Smooth muscle cell (in vitro differentiated cells): ENCODE measurements around the gene ITGB8. TPM values are rescaled to one million over a fixed set of nuclear protein-coding genes. Genes with fewer than 3 reads are reported as not detected.
"Not testable (repeated sequence)": the region's sequence is repeated elsewhere in the genome, so short reads cannot be mapped to it uniquely, and the experiment has no call there.

Experiments
- DNase-seq: peaks from one replicate; lab custom pipeline; 2025; ENCODE audit not compliant: unreplicated experiment; lab: John Stamatoyannopoulos, UW
- H2AFZ ChIP-seq: fragments of 200-600 bp; sonication (generic); 2 replicates; pipeline ENCODE4 v1.6.0; 2016; ENCODE audit warnings: antibody characterized with exemption, low read depth, mild to moderate bottlenecking
- H3F3A ChIP-seq: fragments of 200-600 bp; sonication (generic); 2 replicates; pipeline ENCODE4 v1.6.0; 2017; ENCODE audit warnings: antibody characterized with exemption, low read depth
- H3K27ac ChIP-seq: fragments of 200-600 bp; sonication (generic); 2 replicates; pipeline ENCODE4 v1.5.1; 2016; ENCODE audit warnings: low read depth, mild to moderate bottlenecking
- H3K27me3 ChIP-seq: fragments of 200-600 bp; sonication (generic); 2 replicates; pipeline ENCODE4 v1.6.1; 2016; ENCODE audit warnings: low read depth, mild to moderate bottlenecking
- H3K36me3 ChIP-seq: fragments of 200-600 bp; sonication (generic); 2 replicates; pipeline ENCODE4 v1.5.1; 2016; ENCODE audit warnings: low read depth
- H3K4me1 ChIP-seq: fragments of 200-600 bp; sonication (generic); 2 replicates; pipeline ENCODE4 v1.5.1; 2016; ENCODE audit warnings: low read depth
- H3K4me2 ChIP-seq: fragments of 200-600 bp; sonication (generic); 2 replicates; pipeline ENCODE4 v1.6.0; 2016; ENCODE audit warnings: mild to moderate bottlenecking
- H3K4me3 ChIP-seq: fragments of 200-600 bp; sonication (generic); 2 replicates; pipeline ENCODE4 v1.5.1; 2016; ENCODE audit warnings: mild to moderate bottlenecking
- H3K79me2 ChIP-seq: fragments of 200-600 bp; sonication (generic); 2 replicates; pipeline ENCODE4 v1.6.0; 2016; ENCODE audit warnings: low read depth, mild to moderate bottlenecking
- H3K9ac ChIP-seq: fragments of 200-600 bp; sonication (generic); 2 replicates; pipeline ENCODE4 v1.6.0; 2016; ENCODE audit warnings: low read depth
- H3K9me3 ChIP-seq: fragments of 200-600 bp; sonication (generic); replicated peaks from 2 replicates; pipeline ENCODE4 v1.5.1; 2016; ENCODE audit warnings: low read depth
- H4K20me1 ChIP-seq: fragments of 200-600 bp; sonication (generic); 2 replicates; pipeline ENCODE4 v1.6.0; 2016; ENCODE audit warnings: low read depth
- WGBS: methylation state at CpG from one replicate; pipeline ENCODE4 v1.1.7; 2016; ENCODE audit warnings: low lambda C conversion rate; 5-methylcytosine and 5-hydroxymethylcytosine counted together
- polyA plus RNA-seq: library from polyadenylated mRNA; unstranded; fragments of >200 nt; fragmentation: Nextera tagmentation; extraction: Ambion mirVana; gene quantifications from 2 replicates; pipeline ENCODE4 v1.2.1, GENCODE V29; 2016
- total RNA-seq: library from RNA; depleted of rRNA; stranded (reverse); fragments of >200 nt; gene quantifications from 2 replicates; pipeline ENCODE4 v1.2.3, GENCODE V29; 2014
- TF ChIP-seq, protein P1 (sequence below): fragments of 200-600 bp; sonication (generic); IDR thresholded peaks from 2 replicates; pipeline ENCODE4 v1.5.1; 2017; ENCODE audit warnings: borderline replicate concordance, mild to moderate bottlenecking, antibody characterized with exemption; ENCODE audit not compliant: insufficient read depth, poor library complexity, severe bottlenecking

ITGB8 gene
- total and polyA plus RNA-seq, 2 experiments from 2014 or later, result 0.38 to 10.2 TPM

DNA sequence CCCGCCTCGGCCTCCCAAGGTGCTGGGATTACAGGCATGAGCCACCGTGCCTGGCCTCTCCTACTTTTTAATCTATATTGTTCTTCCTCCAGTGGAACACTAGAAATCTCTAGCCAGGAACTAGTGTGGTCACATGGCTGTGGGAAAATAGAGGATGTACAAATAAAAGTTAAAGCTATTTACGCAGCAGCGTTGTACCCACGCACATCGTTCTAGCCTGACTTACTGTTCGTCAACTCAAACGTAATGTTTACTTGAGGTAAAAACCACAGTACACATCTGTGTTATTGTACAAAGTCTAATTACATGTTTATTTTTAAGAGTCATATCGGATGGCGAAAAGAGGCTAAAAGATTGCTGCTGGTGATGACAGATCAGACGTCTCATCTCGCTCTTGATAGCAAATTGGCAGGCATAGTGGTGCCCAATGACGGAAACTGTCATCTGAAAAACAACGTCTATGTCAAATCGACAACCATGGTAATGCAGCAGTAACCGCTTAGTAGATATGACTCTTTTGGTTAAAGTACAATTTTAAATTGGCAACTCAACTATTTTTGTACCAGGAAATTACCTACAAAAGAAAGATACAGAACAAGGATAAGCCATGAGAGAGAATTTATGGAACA, 50.8 kb downstream of the ITGB8 start:
- Histone ChIP-seq H3K27ac (no peak overlapping the region), H3K9ac (no peak overlapping the region), H3F3A (no peaks in the 10 kb centered on the region), H3K9me3 (no peaks in the 10 kb centered on the region), H2AFZ (no peak overlapping the region), H3K4me3 (no peak overlapping the region), H3K4me2 (no peak overlapping the region), H3K27me3 (no peaks in the 10 kb centered on the region), H4K20me1 (no peaks in the 10 kb centered on the region), H3K79me2 (no peaks in the 10 kb centered on the region), H3K4me1 (no peaks in the 10 kb centered on the region), H3K36me3 (no peaks in the 10 kb centered on the region)
- 96% methylated on average over 17 of the region's 17 CpGs for WGBS
- TF ChIP-seq, protein P1, sequence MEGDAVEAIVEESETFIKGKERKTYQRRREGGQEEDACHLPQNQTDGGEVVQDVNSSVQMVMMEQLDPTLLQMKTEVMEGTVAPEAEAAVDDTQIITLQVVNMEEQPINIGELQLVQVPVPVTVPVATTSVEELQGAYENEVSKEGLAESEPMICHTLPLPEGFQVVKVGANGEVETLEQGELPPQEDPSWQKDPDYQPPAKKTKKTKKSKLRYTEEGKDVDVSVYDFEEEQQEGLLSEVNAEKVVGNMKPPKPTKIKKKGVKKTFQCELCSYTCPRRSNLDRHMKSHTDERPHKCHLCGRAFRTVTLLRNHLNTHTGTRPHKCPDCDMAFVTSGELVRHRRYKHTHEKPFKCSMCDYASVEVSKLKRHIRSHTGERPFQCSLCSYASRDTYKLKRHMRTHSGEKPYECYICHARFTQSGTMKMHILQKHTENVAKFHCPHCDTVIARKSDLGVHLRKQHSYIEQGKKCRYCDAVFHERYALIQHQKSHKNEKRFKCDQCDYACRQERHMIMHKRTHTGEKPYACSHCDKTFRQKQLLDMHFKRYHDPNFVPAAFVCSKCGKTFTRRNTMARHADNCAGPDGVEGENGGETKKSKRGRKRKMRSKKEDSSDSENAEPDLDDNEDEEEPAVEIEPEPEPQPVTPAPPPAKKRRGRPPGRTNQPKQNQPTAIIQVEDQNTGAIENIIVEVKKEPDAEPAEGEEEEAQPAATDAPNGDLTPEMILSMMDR, result no peak
- no peak for DNase-seq

DNA sequence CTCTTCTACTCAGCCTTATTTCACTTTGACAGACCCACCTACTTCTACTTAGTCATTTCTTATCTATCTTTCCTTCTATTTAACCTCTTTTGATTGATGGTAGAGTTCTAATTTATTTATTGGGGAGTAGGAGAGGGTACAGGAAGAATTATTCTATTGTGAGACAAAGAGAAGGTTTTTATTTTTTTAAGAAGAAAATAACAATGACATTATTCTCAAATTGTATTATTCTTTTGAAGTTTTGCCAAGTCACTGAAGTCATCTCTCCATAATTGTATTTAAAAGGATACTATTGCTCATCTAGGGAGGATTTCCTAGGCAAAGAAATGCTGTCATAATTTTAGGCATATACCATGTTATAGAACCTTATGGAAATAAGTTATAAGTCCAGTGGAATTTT, 52.7 kb downstream of the ITGB8 start:
- Histone ChIP-seq H3K36me3 (no peaks in the 10 kb centered on the region), H3K9ac (no peak overlapping the region), H3K9me3 (no peaks in the 10 kb centered on the region), H2AFZ (no peak overlapping the region), H3F3A (no peaks in the 10 kb centered on the region), H3K4me2 (no peak overlapping the region), H3K27me3 (no peaks in the 10 kb centered on the region), H3K4me1 (no peaks in the 10 kb centered on the region), H3K79me2 (no peaks in the 10 kb centered on the region), H3K4me3 (no peak overlapping the region), H3K27ac (no peak overlapping the region), H4K20me1 (no peaks in the 10 kb centered on the region)
- DNase-seq, result no peak
- TF ChIP-seq, protein P1, result no peak

DNA sequence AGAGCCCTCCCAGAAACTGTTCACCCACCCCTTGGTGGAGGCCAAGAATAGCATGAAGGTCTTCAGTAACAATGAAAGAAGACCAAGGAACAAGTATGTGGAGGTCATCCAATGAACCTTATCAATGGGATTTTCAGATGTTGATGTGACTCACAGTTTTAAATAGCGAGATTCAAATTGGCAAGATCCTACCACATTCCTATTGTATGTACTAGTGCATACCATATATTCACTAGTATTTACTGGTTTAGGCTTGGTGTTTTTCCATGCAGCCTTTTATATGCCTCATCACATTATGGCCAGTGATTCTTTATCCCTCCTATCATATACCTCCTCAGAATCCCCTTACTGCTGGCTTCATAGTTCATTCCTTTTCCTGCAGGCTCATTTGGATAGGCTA, 54.4 kb downstream of the ITGB8 start:
- no peak overlapping the region for H3K27ac ChIP-seq
- 23% methylated on average over 1 of the region's 1 CpG for WGBS

DNA sequence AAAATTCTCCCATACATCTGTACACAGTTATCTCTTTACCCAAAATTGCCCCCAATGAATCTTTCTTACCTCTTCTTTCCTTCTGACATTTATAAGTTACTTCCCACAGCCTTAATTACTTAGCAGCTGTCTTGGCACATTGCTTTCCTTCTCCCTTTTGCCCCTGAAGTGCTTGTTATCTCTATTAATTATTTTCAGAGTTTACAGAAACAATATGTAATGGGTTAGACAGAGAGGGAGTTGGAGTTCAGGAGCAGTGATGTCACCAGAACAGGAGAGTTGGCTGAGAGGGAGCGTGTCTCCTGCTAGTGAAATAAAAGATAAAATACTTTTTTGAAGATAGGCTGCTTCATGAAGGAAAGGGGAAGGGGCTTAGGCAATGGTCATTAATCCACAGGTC, 57.4 kb downstream of the ITGB8 start:
- no peak overlapping the region for H3K4me2 ChIP-seq
- TF ChIP-seq, protein P1, result no peak
- H3K79me2 ChIP-seq, result no peaks in the 10 kb centered on the region
- no peaks in the 10 kb centered on the region for H4K20me1 ChIP-seq
- no peaks in the 10 kb centered on the region for H3K9me3 ChIP-seq
- no peak overlapping the region for H2AFZ ChIP-seq
- H3K27ac ChIP-seq, result no peak overlapping the region
- no peaks in the 10 kb centered on the region for H3K36me3 ChIP-seq
- no peak overlapping the region for H3K9ac ChIP-seq
- no peaks in the 10 kb centered on the region for H3K27me3 ChIP-seq
- no peak overlapping the region for H3K4me3 ChIP-seq
- H3K4me1 ChIP-seq, result no peaks in the 10 kb centered on the region
- WGBS, result 75% methylated on average over 1 of the region's 1 CpG
- H3F3A ChIP-seq, result no peaks in the 10 kb centered on the region
- no peak for DNase-seq

More for the DNA sequence above, 54.4 kb downstream of the ITGB8 start:
- no peaks in the 10 kb centered on the region for H4K20me1 ChIP-seq
- H3K27me3 ChIP-seq, result no peaks in the 10 kb centered on the region
- H3K4me3 ChIP-seq, result no peak overlapping the region
- no peak overlapping the region for H2AFZ ChIP-seq
- no peak for DNase-seq
- no peaks in the 10 kb centered on the region for H3K79me2 ChIP-seq
- no peak overlapping the region for H3K9ac ChIP-seq
- H3F3A ChIP-seq, result no peaks in the 10 kb centered on the region
- TF ChIP-seq, protein P1, result no peak
- H3K4me2 ChIP-seq, result no peak overlapping the region
- no peaks in the 10 kb centered on the region for H3K4me1 ChIP-seq
- no peaks in the 10 kb centered on the region for H3K36me3 ChIP-seq
- no peaks in the 10 kb centered on the region for H3K9me3 ChIP-seq

DNA sequence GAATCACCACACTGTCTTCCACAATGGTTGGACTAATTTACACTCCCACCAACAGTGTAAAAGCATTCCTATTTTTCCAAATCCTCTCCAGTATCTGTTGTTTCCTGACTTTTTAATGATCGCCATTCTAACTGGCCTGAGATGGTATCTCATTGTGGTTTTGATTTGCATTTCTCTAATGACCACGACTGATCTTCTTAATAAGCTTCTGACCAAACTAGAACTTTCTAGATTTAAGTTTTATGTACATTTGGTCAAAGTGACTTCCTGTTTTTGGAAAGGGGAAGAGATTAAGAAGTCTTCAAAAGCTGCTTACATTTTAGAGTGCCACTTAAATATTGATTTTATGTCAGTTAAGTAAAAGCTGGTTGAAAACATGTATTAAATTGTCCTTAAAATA, 58.5 kb downstream of the ITGB8 start:
- WGBS, result 66% methylated on average over 2 of the region's 2 CpGs
- not testable (repeated sequence) for H3K27ac ChIP-seq, H2AFZ ChIP-seq, H4K20me1 ChIP-seq, H3K4me1 ChIP-seq, H3K4me3 ChIP-seq, H3K79me2 ChIP-seq, H3F3A ChIP-seq, DNase-seq, H3K9me3 ChIP-seq, H3K27me3 ChIP-seq, H3K9ac ChIP-seq, H3K4me2 ChIP-seq, H3K36me3 ChIP-seq
